Suprapubic skin (tissue), 4 donors: ENCODE results near the gene SLC38A3.

Source experiments
- CTCF ChIP-seq, 2 donors: fragments of 200-600 bp in 1 of 2; fragments of 450-650 bp in 1 of 2; sonication (generic) in 1 of 2; IDR thresholded peaks; one replicate each; pipeline ENCODE4 v1.5.1; 2016 to 2019; ENCODE audit warnings: antibody characterized with exemption in 2 of 2, mild to moderate bottlenecking in 1 of 2, moderate library complexity in 1 of 2
- EP300 ChIP-seq: sonication (generic); formaldehyde crosslinking; IDR thresholded peaks from one replicate; pipeline ENCODE4 v1.6.1; 2017; ENCODE audit warnings: antibody characterized with exemption
- POLR2A ChIP-seq, 2 donors: fragments of 450-650 bp; IDR thresholded peaks; one replicate each; pipeline ENCODE4 v1.6.1; 2017; ENCODE audit warnings: antibody characterized with exemption in 2 of 2, mild to moderate bottlenecking in 2 of 2, moderate library complexity in 2 of 2
- POLR2AphosphoS5 ChIP-seq, 3 donors: sonication (generic); formaldehyde crosslinking; IDR thresholded peaks; one replicate each; pipeline ENCODE4 v1.6.1; 2017; ENCODE audit warnings: antibody characterized with exemption in 3 of 3

- TF ChIP-seq POLR2AphosphoS5 (IDR thresholded peaks at IDR 0.05) = no peak
- TF ChIP-seq CTCF (IDR thresholded peaks at IDR 0.05) = no peak
- no peak for TF ChIP-seq EP300
- no peak for TF ChIP-seq POLR2A (IDR thresholded peaks at IDR 0.05)
Measured at GRCh38 chr3:50165910-50166538, 39.0 kb upstream of the SLC38A3 start.
